A549 (cell line): ENCODE measurements around the gene EGFL8. TPM values are rescaled to one million over a fixed set of nuclear protein-coding genes. Genes with fewer than 3 reads are reported as not detected.

Experiments
- ATAC-seq, 2 experiments: fragments of 200-7000 bp in 1 of 2; fragments of >200 bp in 1 of 2; cut with Nextera tagmentation in 1 of 2; cut with Tn5 transposase in 1 of 2; 3 replicates each; pipeline versions ENCODE4 v1.8.0 to v1.9.1; 2018 to 2020; ENCODE audit warnings: mild to moderate bottlenecking in 1 of 2, moderate library complexity in 1 of 2
- CTCF ChIA-PET: fragments of 300-600 bp; sonication (Branson Sonifier 250); formaldehyde crosslinking; extraction: SDS; loops from one replicate; lab custom pipeline; 2021; ENCODE audit warnings: antibody characterized with exemption, inconsistent platforms; lab: Yijun Ruan, JAX
- POLR2A ChIA-PET: fragments of 350-600 bp; formaldehyde crosslinking; extraction: SDS; loops from one replicate; lab custom pipeline; 2021; ENCODE audit warnings: antibody characterized with exemption, inconsistent platforms; lab: Yijun Ruan, JAX
- DNase-seq, 2 experiments: peaks; one replicate each; pipeline versions ENCODE4 v3.0.0 to v3.0.0-alpha.2; 2011 to 2016; ENCODE audit warnings: low read depth in 1 of 2, low spot score in 1 of 2
- FAIRE-seq: peaks from 2 replicates; lab custom pipeline; 2011; peaks lifted over from hg19 to GRCh38; lab: Jason Lieb, UNC
- H3K27ac ChIP-seq, 2 experiments: fragments of >200 bp; sonication (Bioruptor Twin); formaldehyde crosslinking; 3 replicates each; pipeline ENCODE4 v1.5.1; 2016 to 2017
- H3K4me1 ChIP-seq: fragments of >200 bp; sonication (Bioruptor Twin); formaldehyde crosslinking; 3 replicates; pipeline ENCODE4 v1.6.1; 2016
- H3K4me2 ChIP-seq: fragments of >200 bp; sonication (Bioruptor Twin); formaldehyde crosslinking; 3 replicates; pipeline ENCODE4 v1.6.1; 2016
- H3K4me3 ChIP-seq: fragments of >200 bp; sonication (Bioruptor Twin); formaldehyde crosslinking; 3 replicates; pipeline ENCODE4 v1.5.1; 2016
- H3K9me3 ChIP-seq: fragments of >200 bp; sonication (Bioruptor Twin); formaldehyde crosslinking; 3 replicates; pipeline ENCODE4 v1.6.1; 2016
- ATOH8 ChIP-seq: fragments of 250-450 bp; sonication (Bioruptor Pico); IDR thresholded peaks from 2 replicates; pipeline ENCODE4 v1.5.0; 2020; ENCODE audit warnings: low read depth, mild to moderate bottlenecking, moderate library complexity
- BCL3 ChIP-seq: fragments of >200 bp; sonication (Bioruptor Twin); formaldehyde crosslinking; IDR thresholded peaks from 3 replicates; pipeline ENCODE4 v1.6.1; 2016
- BHLHE40 ChIP-seq: IDR thresholded peaks from 2 replicates; pipeline ENCODE4 v1.6.1; 2012; ENCODE audit warnings: low read depth, low read length, inconsistent platforms
- CBX8 ChIP-seq: fragments of 200-600 bp; sonication (generic); IDR thresholded peaks from 2 replicates; pipeline ENCODE4 v1.6.1; 2016
- CEBPB ChIP-seq, 2 experiments: fragments of >200 bp in 1 of 2; sonication (Bioruptor Twin) in 1 of 2; formaldehyde crosslinking in 1 of 2; IDR thresholded peaks; 2 replicates each; pipeline ENCODE4 v1.6.1; 2012 to 2016
- CTCF ChIP-seq: fragments of >200 bp; sonication (Bioruptor Twin); formaldehyde crosslinking; IDR thresholded peaks from 3 replicates; pipeline ENCODE4 v1.5.1; 2016
- EHF ChIP-seq: fragments of 250-450 bp; sonication (Bioruptor Pico); IDR thresholded peaks from 2 replicates; pipeline ENCODE4 v1.5.0; 2020; ENCODE audit warnings: mild to moderate bottlenecking
- GATA3 ChIP-seq: IDR thresholded peaks from 2 replicates; pipeline ENCODE4 v1.6.1; 2012; ENCODE audit warnings: borderline replicate concordance
- MAX ChIP-seq: IDR thresholded peaks from 2 replicates; pipeline ENCODE4 v1.6.1; 2012
- MAZ ChIP-seq: fragments of 150-350 bp; IDR thresholded peaks from 2 replicates; pipeline ENCODE4 v1.6.1; 2014; ENCODE audit warnings: antibody characterized with exemption, low read depth, low read length, borderline replicate concordance
- RARB ChIP-seq: fragments of 250-450 bp; sonication (Bioruptor Pico); IDR thresholded peaks from 2 replicates; pipeline ENCODE4 v1.8.0; 2021; ENCODE audit warnings: mild to moderate bottlenecking, moderate library complexity
- RCOR1 ChIP-seq: fragments of 150-350 bp; IDR thresholded peaks from 2 replicates; pipeline ENCODE4 v1.6.1; 2014; ENCODE audit warnings: antibody characterized with exemption, low read length, low read depth
- REST ChIP-seq: fragments of 200-600 bp; sonication (generic); IDR thresholded peaks from 2 replicates; pipeline ENCODE4 v1.6.1; 2016; ENCODE audit warnings: antibody characterized with exemption, mild to moderate bottlenecking, moderate library complexity
- SMC3 ChIP-seq: fragments of >200 bp; sonication (Bioruptor Twin); formaldehyde crosslinking; IDR thresholded peaks from 3 replicates; pipeline ENCODE4 v1.6.1; 2018; ENCODE audit warnings: inconsistent platforms
- ZNF302 ChIP-seq: fragments of 250-450 bp; sonication (Bioruptor Pico); IDR thresholded peaks from 2 replicates; pipeline ENCODE4 v1.9.0; 2021; ENCODE audit warnings: inconsistent platforms, mild to moderate bottlenecking, moderate library complexity
- WGBS: methylation state at CpG from one replicate; pipeline ENCODE4 v1.1.6; 2017; ENCODE audit errors: missing lambda C conversion rate; 5-methylcytosine and 5-hydroxymethylcytosine counted together
- polyA plus RNA-seq, 4 experiments: library from polyadenylated mRNA; depleted of rRNA in 3 of 4; stranded (reverse); fragments of >200 nt; fragmentation: RNase III in 1 of 4; extraction: RNeasy Plus Mini Kit Qiagen cat#74134 plus additional on column Dnase treatment in 1 of 4; gene quantifications; 2 replicates in 3 of 4; 3 replicates in 1 of 4; pipeline ENCODE4 v1.2.3, GENCODE V29; 2011 to 2017

The EGFL8 gene
- polyA plus RNA-seq, 2 of the 4 experiments (the other 2 are of a cell fraction), result 2.0 to 3.1 TPM

- no peak overlapping the region for H3K27ac ChIP-seq
- FAIRE-seq, result no peak
- no peaks in the 10 kb centered on the region for H3K9me3 ChIP-seq
- H3K4me1 ChIP-seq, result peaks cover 10% of the 10 kb centered on the region; the same call in 2 of the 3 replicates
- TF ChIP-seq BHLHE40 (no peak), CTCF (no peak), CEBPB (IDR thresholded peaks at IDR 0.05) (no peak), SMC3 (no peak), RCOR1 (no peak), MAX (no peak)
- 43% methylated on average over 7 of the region's 13 CpGs for WGBS
- H3K4me3 ChIP-seq, result no peak overlapping the region
- ATAC-seq, result no peak
- ChIA-PET CTCF (interaction anchor here (1.0 to 1.4 kb wide), 2 partner anchors 44 to 82 kb away, joined by 4 to 5 read pairs; no protein-coding TSS in a partner anchor), POLR2A (no interaction called here)
- no peak for DNase-seq
- H3K4me2 ChIP-seq, result no peak overlapping the region
Measured at GRCh38 chr6:32200711-32201475, 36.5 kb downstream of the EGFL8 start.

GRCh38 chr6:32202186-32202585, 37.8 kb downstream of the EGFL8 start:
- FAIRE-seq, result no peak
- Histone ChIP-seq H3K27ac (no peak overlapping the region), H3K9me3 (no peaks in the 10 kb centered on the region), H3K4me2 (no peak overlapping the region), H3K4me1 (peaks cover 3% of the 10 kb centered on the region; the same call in 2 of the 3 replicates), H3K4me3 (no peak overlapping the region)
- ChIA-PET CTCF (no interaction called here), POLR2A (no interaction called here)
- ATAC-seq, result no peak
- TF ChIP-seq RARB (CRISPR knock-in tag) (no peak), GATA3 (no peak), ATOH8 (CRISPR knock-in tag) (no peak), ZNF302 (CRISPR knock-in tag) (no peak), BHLHE40 (no peak), MAZ (no peak), CBX8 (no peak), REST (no peak), BCL3 (no peak), EHF (CRISPR knock-in tag) (no peak)
- no peak for DNase-seq
- 74% methylated on average over 7 of the region's 9 CpGs for WGBS
